Hepatocyte (in vitro differentiated cells): ENCODE results near the gene POFUT2. TPM values are rescaled to one million over a fixed set of nuclear protein-coding genes. Genes with fewer than 3 reads are reported as not detected.

Experiments used
- DNase-seq: peaks from one replicate; pipeline ENCODE4 v3.0.0-alpha.2; 2016; ENCODE audit warnings: low spot score
- H2AFZ ChIP-seq: fragments of 200-600 bp; sonication (generic); 2 replicates; pipeline ENCODE4 v1.6.0; 2016; ENCODE audit warnings: antibody characterized with exemption, mild to moderate bottlenecking
- H3K27ac ChIP-seq: fragments of 200-600 bp; sonication (generic); 2 replicates; pipeline ENCODE4 v1.5.1; 2016; ENCODE audit warnings: mild to moderate bottlenecking
- H3K27me3 ChIP-seq: fragments of 200-600 bp; sonication (generic); 2 replicates; pipeline ENCODE4 v1.6.1; 2016
- H3K36me3 ChIP-seq: fragments of 200-600 bp; sonication (generic); replicated peaks from 2 replicates; pipeline ENCODE4 v1.5.1; 2016; ENCODE audit warnings: low read depth; ENCODE audit not compliant: insufficient read depth
- H3K4me1 ChIP-seq: fragments of 200-600 bp; sonication (generic); 2 replicates; pipeline ENCODE4 v1.5.1; 2016; ENCODE audit warnings: mild to moderate bottlenecking, moderate library complexity; ENCODE audit not compliant: insufficient read depth
- H3K4me2 ChIP-seq: fragments of 200-600 bp; sonication (generic); 2 replicates; pipeline ENCODE4 v1.6.0; 2016
- H3K4me3 ChIP-seq: fragments of 200-600 bp; sonication (generic); 2 replicates; pipeline ENCODE4 v1.5.1; 2016; ENCODE audit warnings: mild to moderate bottlenecking
- H3K79me2 ChIP-seq: fragments of 200-600 bp; sonication (generic); 2 replicates; pipeline ENCODE4 v1.6.0; 2017; ENCODE audit warnings: mild to moderate bottlenecking
- H3K9me2 ChIP-seq: fragments of 200-600 bp; sonication (generic); replicated peaks from 2 replicates; pipeline ENCODE4 v1.6.0; 2017; ENCODE audit warnings: mild to moderate bottlenecking; ENCODE audit not compliant: insufficient read depth
- H3K9me3 ChIP-seq: fragments of 200-600 bp; sonication (generic); 2 replicates; pipeline ENCODE4 v1.5.1; 2016; ENCODE audit warnings: low read depth, mild to moderate bottlenecking
- H4K20me1 ChIP-seq: fragments of 200-600 bp; sonication (generic); 2 replicates; pipeline ENCODE4 v1.6.0; 2016; ENCODE audit warnings: mild to moderate bottlenecking; ENCODE audit not compliant: insufficient read depth, poor library complexity, severe bottlenecking
- CTCF ChIP-seq: fragments of 200-600 bp; sonication (generic); IDR thresholded peaks from 2 replicates; pipeline ENCODE4 v1.5.1; 2016; ENCODE audit warnings: antibody characterized with exemption, mild to moderate bottlenecking; ENCODE audit not compliant: poor library complexity
- EZH2 ChIP-seq: fragments of 200-600 bp; sonication (generic); IDR thresholded peaks from 2 replicates; pipeline ENCODE4 v1.6.1; 2016; ENCODE audit warnings: antibody characterized with exemption, mild to moderate bottlenecking, borderline replicate concordance
- EZH2phosphoT487 ChIP-seq: fragments of 200-600 bp; sonication (generic); IDR thresholded peaks from one replicate; pipeline ENCODE4 v1.6.1; 2018; ENCODE audit warnings: antibody characterized with exemption, mild to moderate bottlenecking, low read depth, moderate library complexity; ENCODE audit not compliant: unreplicated experiment, severe bottlenecking
- WGBS: methylation state at CpG from one replicate; pipeline ENCODE4 v1.1.6; 2016; ENCODE audit warnings: low lambda C conversion rate; ENCODE audit errors: missing lambda C conversion rate; 5-methylcytosine and 5-hydroxymethylcytosine counted together
- polyA plus RNA-seq: library from polyadenylated mRNA; unstranded; fragments of >200 nt; fragmentation: Nextera tagmentation; extraction: Ambion mirVana; gene quantifications from 2 replicates; pipeline ENCODE4 v1.2.1, GENCODE V29; 2016
- total RNA-seq: library from RNA; depleted of rRNA; stranded (reverse); fragments of >200 nt; gene quantifications from 2 replicates; pipeline ENCODE4 v1.2.3, GENCODE V29; 2014

The POFUT2 gene
- total and polyA plus RNA-seq, 2 experiments from 2014 or later, result 30.7 to 57.7 TPM

DNA sequence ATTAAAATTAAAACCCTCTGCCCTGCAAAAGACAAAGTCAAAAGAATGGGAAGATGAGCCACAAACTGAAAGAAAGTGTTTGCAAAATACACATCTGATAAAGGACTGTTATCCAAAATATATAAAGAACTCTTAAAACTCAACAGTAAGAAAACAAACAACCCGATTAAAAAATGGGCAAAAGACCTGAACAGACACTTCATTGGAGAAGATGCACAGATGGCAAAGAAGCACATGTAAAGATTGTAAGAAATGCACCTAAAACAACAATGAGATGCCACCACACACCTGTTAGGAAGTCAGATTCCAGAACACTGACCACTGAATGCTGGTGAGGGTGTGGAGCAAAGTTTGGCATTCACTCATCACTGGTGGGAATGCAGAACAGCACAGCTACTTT, 24.6 kb upstream of the POFUT2 start:
- WGBS, result 90% methylated on average over 1 of the region's 1 CpG

GRCh38 chr21:45310459-45310858, 22.8 kb upstream of the POFUT2 start:
- Histone ChIP-seq H3K79me2 (no peaks in the 10 kb centered on the region), H3K9me3 (no peaks in the 10 kb centered on the region), H3K27ac (no peak overlapping the region), H3K9me2 (no peaks in the 10 kb centered on the region), H4K20me1 (no peaks in the 10 kb centered on the region), H2AFZ (no peak overlapping the region), H3K27me3 (no peaks in the 10 kb centered on the region), H3K4me2 (no peak overlapping the region), H3K4me1 (peaks cover 19% of the 10 kb centered on the region), H3K4me3 (no peak overlapping the region), H3K36me3 (no peaks in the 10 kb centered on the region)
- TF ChIP-seq EZH2phosphoT487 (no peak), CTCF (no peak), EZH2 (no peak)
- 94% methylated on average over 10 of the region's 10 CpGs for WGBS
- DNase-seq, result no peak

More for the DNA sequence above, 24.6 kb upstream of the POFUT2 start:
- no peaks in the 10 kb centered on the region for H4K20me1 ChIP-seq
- H3K36me3 ChIP-seq, result no peaks in the 10 kb centered on the region
- no peak overlapping the region for H3K27ac ChIP-seq
- H3K4me2 ChIP-seq, result no peak overlapping the region
- no peaks in the 10 kb centered on the region for H3K27me3 ChIP-seq
- no peak overlapping the region for H3K4me3 ChIP-seq
- no peaks in the 10 kb centered on the region for H3K79me2 ChIP-seq
- H3K9me3 ChIP-seq, result no peaks in the 10 kb centered on the region
- peaks cover 19% of the 10 kb centered on the region for H3K4me1 ChIP-seq
- no peak for TF ChIP-seq CTCF
- no peak for TF ChIP-seq EZH2
- TF ChIP-seq EZH2phosphoT487, result no peak
- no peaks in the 10 kb centered on the region for H3K9me2 ChIP-seq
- H2AFZ ChIP-seq, result no peak overlapping the region
- no peak for DNase-seq

- DNase-seq, result no peak
- H3K4me2 ChIP-seq, result no peak overlapping the region
- H3K27ac ChIP-seq, result no peak overlapping the region
- peaks cover 19% of the 10 kb centered on the region for H3K4me1 ChIP-seq
- no peaks in the 10 kb centered on the region for H3K36me3 ChIP-seq
- TF ChIP-seq EZH2, result no peak
- no peak for TF ChIP-seq EZH2phosphoT487
- TF ChIP-seq CTCF, result no peak
- no peaks in the 10 kb centered on the region for H3K9me2 ChIP-seq
- H3K4me3 ChIP-seq, result no peak overlapping the region
- no peak overlapping the region for H2AFZ ChIP-seq
- WGBS, result 84% methylated on average over 3 of the region's 3 CpGs
- H3K9me3 ChIP-seq, result no peaks in the 10 kb centered on the region
- H3K27me3 ChIP-seq, result no peaks in the 10 kb centered on the region
- no peaks in the 10 kb centered on the region for H3K79me2 ChIP-seq
- H4K20me1 ChIP-seq, result no peaks in the 10 kb centered on the region
These were observed 22.3 kb upstream of the POFUT2 start for GRCh38 chr21:45309987-45310381.
